GM19324 (cell line): Measurements from ENCODE around the gene YARS1.

Experiments
- ATAC-seq: cut with Tn5 transposase; IDR thresholded peaks from one replicate; pipeline ENCODE4 v1.9.1; 2021; ENCODE audit warnings: mild to moderate bottlenecking, moderate library complexity; ENCODE audit not compliant: unreplicated experiment, low FRiP score

Gene YARS1

GRCh38 chr1:32817159-32817814 is at the start of gene YARS1, which contains the start of gene S100PBP:
Gene YARS1, minus strand, starts transcription at chr1:32817358. Its CDS starts 114 bp downstream, at chr1:32817244.
Gene S100PBP, plus strand, starts transcription at chr1:32817653. Its CDS starts 8,447 bp downstream, at chr1:32826100.
- peak; percentile 85 for ATAC-seq

- no peak for ATAC-seq
Observed at GRCh38 chr1:32865639-32866405, 48.7 kb upstream of the YARS1 start.

- no peak for ATAC-seq
Observed at GRCh38 chr1:32864375-32865019, 47.3 kb upstream of the YARS1 start.

- no peak for ATAC-seq
Observed at GRCh38 chr1:32863881-32864245, 46.7 kb upstream of the YARS1 start.

- ATAC-seq: no peak
Observed at GRCh38 chr1:32863218-32863880, 46.2 kb upstream of the YARS1 start.

- ATAC-seq: no peak
Observed at GRCh38 chr1:32861904-32862695, 44.9 kb upstream of the YARS1 start.

GRCh38 chr1:32860566-32860965 is 43.4 kb upstream of the YARS1 start:
- no peak for ATAC-seq

GRCh38 chr1:32859915-32860314 is 42.8 kb upstream of the YARS1 start:
- no peak for ATAC-seq

GRCh38 chr1:32858791-32859190 is 41.6 kb upstream of the YARS1 start:
- ATAC-seq: no peak

GRCh38 chr1:32858136-32858535 is 41.0 kb upstream of the YARS1 start:
- no peak for ATAC-seq

- no peak for ATAC-seq
Observed at GRCh38 chr1:32855861-32856617, 38.9 kb upstream of the YARS1 start.

GRCh38 chr1:32848354-32849063 is 31.4 kb upstream of the YARS1 start:
- ATAC-seq: no peak

- no peak for ATAC-seq
Observed at GRCh38 chr1:32831878-32832277, 14.7 kb upstream of the YARS1 start.

- ATAC-seq: no peak
Observed at GRCh38 chr1:32830092-32830852, 13.1 kb upstream of the YARS1 start.

- no peak for ATAC-seq
Observed at GRCh38 chr1:32828341-32828740, 11.2 kb upstream of the YARS1 start.

- ATAC-seq: no peak
Observed at GRCh38 chr1:32825181-32825580, 8.0 kb upstream of the YARS1 start.

- peak; percentile 32 for ATAC-seq
Observed at GRCh38 chr1:32818804-32819541, 1.8 kb upstream of the YARS1 start.
